ENCODE results near the gene RTL3. TPM values are rescaled to one million over a fixed set of nuclear protein-coding genes. Genes with fewer than 3 reads are reported as not detected.

Gene RTL3
- total and polyA plus RNA-seq, 9 of the 15 experiments (the other 6 are each of a cell fraction or from before 2014, with no cell fraction given), result not detected

- DNase-seq (ENCODE audit: extremely low read depth in 1 of 4, low spot score in 3 of 4) (no peak), FAIRE-seq (no peak), ATAC-seq (no peak)
- Histone ChIP-seq H4K20me1 (replicated peaks; ENCODE audit: control insufficient read depth, insufficient read depth, low read length) (no peaks in the 10 kb centered on the region), H3K9me3 (replicated peaks; ENCODE audit: control insufficient read depth, insufficient read depth, low read depth, low read length) (no peaks in the 10 kb centered on the region), H3K36me3 (ENCODE audit: control insufficient read depth, insufficient read depth, low read length) (no peaks in the 10 kb centered on the region), H3K27ac (ENCODE audit: extremely low read depth, low read depth, low read length) (no peak overlapping the region), H3K79me2 (ENCODE audit: control insufficient read depth, insufficient read depth, low read length) (no peaks in the 10 kb centered on the region), H3K9me1 (ENCODE audit: control insufficient read depth, insufficient read depth, low read length) (no peaks in the 10 kb centered on the region), H3K4me1 (replicated peaks in 1 of 2; ENCODE audit: control insufficient read depth in 2 of 2, insufficient read depth in 2 of 2, low read length in 2 of 2) (no peaks in the 10 kb centered on the region), H3K4me2 (ENCODE audit: insufficient read depth, low read length) (no peak overlapping the region), H3K4me3 (no peak overlapping the region), H3K9ac (ENCODE audit: insufficient read depth in 1 of 2, low read depth in 2 of 2, low read length in 2 of 2) (no peak overlapping the region), H2AFZ (ENCODE audit: low read depth, low read length) (no peak overlapping the region), H3K27me3 (ENCODE audit: control insufficient read depth in 2 of 2, insufficient read depth in 2 of 2, low read length in 2 of 2) (no peaks in the 10 kb centered on the region)
- intact Hi-C loops (cut with micrococcal nuclease) (no loop called here), in situ Hi-C loops (cut with MboI) (no loop called here)
- no peak for TF ChIP-seq ZNF3 (CRISPR knock-in tag; IDR thresholded peaks at IDR 0.05)
- TF ChIP-seq, protein P1, sequence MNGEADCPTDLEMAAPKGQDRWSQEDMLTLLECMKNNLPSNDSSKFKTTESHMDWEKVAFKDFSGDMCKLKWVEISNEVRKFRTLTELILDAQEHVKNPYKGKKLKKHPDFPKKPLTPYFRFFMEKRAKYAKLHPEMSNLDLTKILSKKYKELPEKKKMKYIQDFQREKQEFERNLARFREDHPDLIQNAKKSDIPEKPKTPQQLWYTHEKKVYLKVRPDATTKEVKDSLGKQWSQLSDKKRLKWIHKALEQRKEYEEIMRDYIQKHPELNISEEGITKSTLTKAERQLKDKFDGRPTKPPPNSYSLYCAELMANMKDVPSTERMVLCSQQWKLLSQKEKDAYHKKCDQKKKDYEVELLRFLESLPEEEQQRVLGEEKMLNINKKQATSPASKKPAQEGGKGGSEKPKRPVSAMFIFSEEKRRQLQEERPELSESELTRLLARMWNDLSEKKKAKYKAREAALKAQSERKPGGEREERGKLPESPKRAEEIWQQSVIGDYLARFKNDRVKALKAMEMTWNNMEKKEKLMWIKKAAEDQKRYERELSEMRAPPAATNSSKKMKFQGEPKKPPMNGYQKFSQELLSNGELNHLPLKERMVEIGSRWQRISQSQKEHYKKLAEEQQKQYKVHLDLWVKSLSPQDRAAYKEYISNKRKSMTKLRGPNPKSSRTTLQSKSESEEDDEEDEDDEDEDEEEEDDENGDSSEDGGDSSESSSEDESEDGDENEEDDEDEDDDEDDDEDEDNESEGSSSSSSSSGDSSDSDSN (IDR thresholded peaks at IDR 0.05; ENCODE audit: borderline replicate concordance in 1 of 2, low read depth in 2 of 2, low read length in 2 of 2), result no peak
- TF ChIP-seq ERF (CRISPR knock-in tag; IDR thresholded peaks at IDR 0.05), result no peak
- no peak for TF ChIP-seq STAT5B (CRISPR knock-in tag; IDR thresholded peaks at IDR 0.05)
- no peak for TF ChIP-seq USF1 (CRISPR knock-in tag; IDR thresholded peaks at IDR 0.05)
- TF ChIP-seq TAL1 (IDR thresholded peaks at IDR 0.05), result no peak
- TF ChIP-seq MTF1 (CRISPR knock-in tag; IDR thresholded peaks at IDR 0.05; ENCODE audit: borderline replicate concordance), result no peak
- TF ChIP-seq TCF3 (CRISPR knock-in tag; IDR thresholded peaks at IDR 0.05), result no peak
- no peak for TF ChIP-seq CBFA2T2 (conservative IDR thresholded peaks at IDR 0.05)
- no peak for TF ChIP-seq ZNF274 (IDR thresholded peaks at IDR 0.05; ENCODE audit: borderline replicate concordance, low read depth, low read length)
- no peak for TF ChIP-seq XRCC4 (IDR thresholded peaks at IDR 0.05; ENCODE audit: extremely low read depth, insufficient read depth, insufficient read length)
- TF ChIP-seq, protein P2, sequence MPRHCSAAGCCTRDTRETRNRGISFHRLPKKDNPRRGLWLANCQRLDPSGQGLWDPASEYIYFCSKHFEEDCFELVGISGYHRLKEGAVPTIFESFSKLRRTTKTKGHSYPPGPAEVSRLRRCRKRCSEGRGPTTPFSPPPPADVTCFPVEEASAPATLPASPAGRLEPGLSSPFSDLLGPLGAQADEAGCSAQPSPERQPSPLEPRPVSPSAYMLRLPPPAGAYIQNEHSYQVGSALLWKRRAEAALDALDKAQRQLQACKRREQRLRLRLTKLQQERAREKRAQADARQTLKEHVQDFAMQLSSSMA (CRISPR knock-in tag; IDR thresholded peaks at IDR 0.05), result no peak
- TF ChIP-seq, protein P3, sequence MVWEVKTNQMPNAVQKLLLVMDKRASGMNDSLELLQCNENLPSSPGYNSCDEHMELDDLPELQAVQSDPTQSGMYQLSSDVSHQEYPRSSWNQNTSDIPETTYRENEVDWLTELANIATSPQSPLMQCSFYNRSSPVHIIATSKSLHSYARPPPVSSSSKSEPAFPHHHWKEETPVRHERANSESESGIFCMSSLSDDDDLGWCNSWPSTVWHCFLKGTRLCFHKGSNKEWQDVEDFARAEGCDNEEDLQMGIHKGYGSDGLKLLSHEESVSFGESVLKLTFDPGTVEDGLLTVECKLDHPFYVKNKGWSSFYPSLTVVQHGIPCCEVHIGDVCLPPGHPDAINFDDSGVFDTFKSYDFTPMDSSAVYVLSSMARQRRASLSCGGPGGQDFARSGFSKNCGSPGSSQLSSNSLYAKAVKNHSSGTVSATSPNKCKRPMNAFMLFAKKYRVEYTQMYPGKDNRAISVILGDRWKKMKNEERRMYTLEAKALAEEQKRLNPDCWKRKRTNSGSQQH (CRISPR knock-in tag; IDR thresholded peaks at IDR 0.05), result no peak
- no peak for TF ChIP-seq ZNF668 (CRISPR knock-in tag; IDR thresholded peaks at IDR 0.05)
- TF ChIP-seq FOXA3 (CRISPR knock-in tag; conservative IDR thresholded peaks at IDR 0.05 in 1 of 2, IDR thresholded peaks at IDR 0.05 in 1 of 2), result no peak
- TF ChIP-seq, protein P4, sequence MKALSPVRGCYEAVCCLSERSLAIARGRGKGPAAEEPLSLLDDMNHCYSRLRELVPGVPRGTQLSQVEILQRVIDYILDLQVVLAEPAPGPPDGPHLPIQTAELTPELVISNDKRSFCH (CRISPR knock-in tag; IDR thresholded peaks at IDR 0.05), result no peak
- TF ChIP-seq, protein P4 (tag; IDR thresholded peaks at IDR 0.05), result no peak
- ChIA-PET CTCF (ENCODE audit: low intra/inter-chr PET ratio) (no interaction called here), POLR2A (no interaction called here)
- no TSS peak for BruUV-seq (replicated peaks)
- 0% methylated on average over 2 of the region's 2 CpGs for WGBS (ENCODE audit: insufficient coverage, low coverage, missing lambda C conversion rate)
Observed at GRCh38 chrX:78706071-78706470, 46.9 kb upstream of the RTL3 start.

Data from K562 (cell line).